Glomerular endothelial cell (primary cell): ENCODE measurements around the gene HOXD9. TPM values are rescaled to one million over a fixed set of nuclear protein-coding genes. Genes with fewer than 3 reads are reported as not detected.

Experiments
- DNase-seq: peaks from one replicate; pipeline ENCODE4 v3.0.0-alpha.2; 2011; ENCODE audit warnings: low read depth, low spot score; ENCODE audit errors: extremely low read depth
- total RNA-seq: library from RNA; depleted of rRNA; stranded (reverse); fragments of >200 nt; gene quantifications from 2 replicates; pipeline ENCODE4 v1.2.3, GENCODE V29; 2015

The HOXD9 gene
- total RNA-seq, 1 donor from 2014 or later = 7.6 TPM

DNA sequence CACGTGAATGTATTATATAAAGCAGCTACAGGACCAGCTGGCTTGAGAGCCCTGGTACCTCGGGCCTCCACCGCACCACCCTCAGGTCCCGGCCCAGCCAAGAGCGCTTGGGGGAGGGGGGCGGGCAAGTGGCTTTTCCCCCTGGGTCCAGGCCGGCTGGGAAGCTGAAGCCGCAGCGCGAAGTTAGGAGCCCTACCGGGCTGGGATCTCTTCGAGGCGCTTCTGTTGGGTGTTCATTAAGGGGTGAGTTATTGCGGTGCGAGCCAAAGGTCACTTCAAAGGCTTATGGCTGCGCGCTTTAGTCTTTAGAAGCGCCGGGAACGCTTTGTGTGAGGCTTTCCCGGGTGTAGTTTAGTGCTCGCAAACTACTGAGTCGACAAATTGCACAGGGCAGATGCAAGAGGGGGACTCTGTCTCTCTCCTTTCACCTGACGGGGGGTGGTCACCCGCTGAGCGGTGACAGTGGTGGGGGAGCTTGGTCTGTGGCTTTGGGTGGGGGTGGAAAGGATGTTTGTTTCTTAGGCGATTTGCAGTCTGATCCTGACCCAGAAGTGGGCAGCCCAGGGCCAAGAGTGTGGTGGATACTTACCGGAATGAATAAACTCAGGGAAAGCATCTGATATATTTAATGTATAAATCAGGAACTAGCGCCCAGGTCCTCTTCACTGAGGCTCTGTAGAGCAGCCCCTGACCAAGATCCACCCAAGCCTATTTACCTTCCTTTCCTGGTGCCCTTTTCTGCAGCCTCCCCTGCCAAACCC lies 40.6 kb downstream of the HOXD9 start:
- no peak for DNase-seq

DNA sequence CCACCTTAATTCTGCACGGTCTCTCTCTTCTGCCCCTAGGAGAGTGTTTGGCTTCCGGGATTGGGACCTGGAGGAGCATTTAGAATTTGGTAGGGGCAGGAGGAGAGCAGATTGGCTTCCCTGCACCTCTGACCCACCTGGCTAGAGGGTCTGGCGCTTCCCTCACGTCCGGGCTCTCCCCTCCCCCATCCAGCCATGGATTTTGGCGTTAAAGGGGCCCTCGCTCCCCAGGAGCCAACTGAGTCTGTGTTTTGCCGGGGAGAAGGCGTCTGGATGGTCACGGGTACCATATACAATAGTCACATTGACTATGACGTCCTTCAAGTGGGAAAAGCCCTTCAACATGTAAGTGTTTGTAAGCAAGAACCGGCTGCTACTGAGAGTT lies 41.1 kb downstream of the HOXD9 start:
- no peak for DNase-seq

DNA sequence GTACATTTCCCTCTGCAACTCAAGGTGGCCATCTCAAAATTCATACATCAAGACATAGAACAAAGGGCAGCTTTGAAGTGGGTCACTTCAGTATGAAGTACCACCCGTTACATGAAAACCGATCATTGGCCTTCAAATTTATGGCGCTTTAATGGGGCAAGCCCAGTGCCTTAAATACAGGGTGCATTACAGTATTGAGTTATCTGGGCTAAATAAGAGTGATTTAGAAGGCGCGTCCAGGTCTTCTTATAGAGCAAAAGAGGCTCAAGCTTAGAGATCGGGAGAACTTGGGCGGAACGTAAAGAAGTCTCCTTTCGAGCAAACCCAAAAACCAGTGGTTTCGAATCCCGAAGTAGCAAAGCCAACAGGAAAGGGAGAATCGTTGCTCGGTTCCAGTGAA lies 41.7 kb downstream of the HOXD9 start:
- DNase-seq = no peak

DNA sequence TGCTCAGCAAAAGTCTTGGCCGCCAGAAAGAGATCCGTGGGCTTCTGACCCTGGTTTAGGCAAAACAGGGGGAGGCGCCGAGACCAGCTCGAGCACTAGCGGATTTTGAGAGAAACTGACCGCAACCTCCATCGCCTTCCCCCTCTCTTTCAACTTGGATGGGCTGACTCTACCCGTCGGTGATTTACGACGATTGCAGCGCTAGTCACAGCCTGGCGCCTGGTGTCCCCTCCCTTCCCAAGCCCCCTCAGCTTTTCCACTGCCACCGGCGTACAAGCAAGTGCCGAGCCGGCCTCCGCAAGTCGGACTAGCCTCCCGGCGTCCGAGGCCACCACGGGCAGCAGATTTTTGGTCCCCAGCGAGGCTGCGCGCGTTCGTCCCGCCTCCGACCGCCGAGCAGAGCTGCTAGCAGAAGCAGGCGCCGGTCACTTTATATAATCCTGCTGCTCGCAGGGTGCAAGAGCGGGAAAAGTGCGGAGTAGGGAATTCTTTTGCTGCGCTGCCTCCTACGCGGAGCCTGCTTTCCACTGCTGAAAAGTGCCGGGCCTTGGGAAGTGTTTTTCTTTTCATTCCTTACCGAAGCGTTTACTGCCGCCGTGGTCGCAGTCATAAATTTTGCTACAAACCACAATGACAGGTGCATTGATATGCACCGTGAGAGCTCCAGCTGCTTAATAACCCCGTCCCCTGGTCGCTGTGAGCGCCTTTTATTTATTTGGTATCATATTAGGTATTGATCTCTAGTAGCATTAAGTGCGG lies 42.3 kb downstream of the HOXD9 start:
- DNase-seq = no peak

GRCh38 chr2:176165370-176166050 lies 43.0 kb downstream of the HOXD9 start:
- no peak for DNase-seq

DNA sequence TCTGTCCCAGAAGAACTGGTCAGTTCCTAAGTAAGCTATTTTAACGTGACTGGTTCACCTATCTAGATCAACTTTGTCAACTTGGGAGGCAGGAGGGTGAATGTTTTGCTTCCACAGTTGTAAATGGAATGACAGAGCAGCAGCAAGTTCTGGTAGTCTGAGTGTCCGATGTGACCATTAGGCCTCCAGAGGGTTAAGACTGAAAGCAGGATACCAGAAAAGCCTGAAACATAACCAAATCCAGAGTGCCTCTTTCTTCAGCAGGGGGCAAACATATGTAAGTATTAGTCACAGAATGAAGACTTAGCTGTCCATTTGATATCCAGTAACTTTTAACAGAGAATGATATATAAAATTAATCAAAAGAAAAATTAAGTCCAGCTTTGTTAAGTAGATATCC lies 43.8 kb downstream of the HOXD9 start:
- DNase-seq = no peak

DNA sequence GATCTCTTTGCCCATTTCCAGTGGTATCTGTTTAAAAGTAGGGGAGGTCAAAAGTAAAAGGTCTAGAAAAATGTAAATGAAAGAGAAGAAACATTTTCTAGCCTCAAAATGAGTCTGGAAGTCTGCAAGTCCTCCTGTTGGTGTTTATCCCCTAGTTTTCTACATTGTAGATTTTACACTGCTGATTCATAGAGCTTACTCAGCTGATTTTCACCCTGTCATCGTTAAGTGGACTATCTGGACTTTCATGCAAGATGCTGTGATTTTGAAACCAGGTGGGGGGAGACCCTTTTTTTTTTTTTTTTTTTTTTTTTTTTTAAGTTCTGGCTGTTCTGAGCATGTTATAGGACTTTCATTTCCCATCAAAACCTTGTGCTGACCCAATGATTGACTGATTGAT lies 44.9 kb downstream of the HOXD9 start:
- no peak for DNase-seq

DNA sequence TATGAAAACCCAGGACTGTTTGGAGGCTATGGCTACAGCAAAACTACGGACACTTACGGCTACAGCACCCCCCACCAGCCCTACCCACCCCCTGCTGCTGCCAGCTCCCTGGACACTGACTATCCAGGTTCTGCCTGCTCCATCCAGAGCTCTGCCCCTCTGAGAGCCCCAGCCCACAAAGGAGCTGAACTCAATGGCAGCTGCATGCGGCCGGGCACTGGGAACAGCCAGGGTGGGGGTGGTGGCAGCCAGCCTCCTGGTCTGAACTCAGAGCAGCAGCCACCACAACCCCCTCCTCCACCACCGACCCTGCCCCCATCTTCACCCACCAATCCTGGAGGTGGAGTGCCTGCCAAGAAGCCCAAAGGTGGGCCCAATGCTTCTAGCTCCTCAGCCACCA lies 46.7 kb downstream of the HOXD9 start:
- DNase-seq = no peak

DNA sequence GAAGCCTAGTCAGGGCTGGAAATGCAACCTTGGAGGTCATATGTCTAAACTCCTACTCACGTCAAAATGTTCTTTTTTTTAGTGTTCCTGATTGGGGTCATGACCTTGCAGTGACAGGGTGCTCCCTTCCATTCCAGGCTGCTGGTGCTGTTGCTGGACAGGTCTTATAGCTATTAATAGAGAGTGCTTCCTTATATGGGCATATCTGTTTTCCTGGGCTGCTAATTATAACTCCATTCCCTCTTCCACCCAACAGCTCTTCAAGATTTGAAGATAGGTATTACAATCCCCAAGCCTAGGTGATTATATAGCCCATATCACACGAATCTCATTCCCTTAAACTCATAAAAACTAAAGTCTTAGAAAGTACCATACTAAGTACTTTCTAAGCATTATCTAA lies 47.2 kb downstream of the HOXD9 start:
- no peak for DNase-seq

DNA sequence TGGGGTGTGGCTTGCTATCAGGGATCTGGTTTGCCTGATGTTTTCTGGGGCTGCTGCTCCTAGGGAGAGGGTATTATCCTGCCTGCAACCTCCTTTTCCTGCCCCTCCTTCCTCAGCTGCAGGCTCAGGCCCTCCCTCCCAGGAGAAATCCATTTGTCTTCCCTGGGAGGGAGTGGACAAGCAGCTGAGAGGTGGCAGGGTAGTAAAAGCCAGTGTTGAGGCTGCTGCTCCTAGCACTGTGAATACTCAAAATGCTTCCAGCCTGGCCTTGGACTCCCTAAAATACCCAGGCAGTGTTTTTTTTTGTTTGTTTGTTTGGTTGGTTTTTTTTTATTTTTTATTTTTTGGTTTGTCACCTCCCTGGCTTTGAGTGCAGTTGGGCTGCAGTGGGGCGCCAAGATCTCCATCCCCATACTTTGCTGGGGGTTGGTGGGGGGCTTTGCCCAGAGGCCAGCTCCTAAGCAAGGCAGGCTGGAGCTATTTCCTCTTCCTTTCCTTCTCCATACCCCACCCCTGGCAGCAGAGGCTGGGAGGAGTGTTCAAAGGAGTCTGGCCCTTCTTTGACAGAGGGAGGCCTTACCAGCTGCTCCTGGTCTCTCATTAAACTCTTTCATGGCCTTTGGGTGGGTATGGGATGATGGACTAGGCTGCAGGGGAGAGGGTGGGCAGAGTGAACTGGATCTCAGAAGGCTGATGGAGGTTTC lies 48.2 kb downstream of the HOXD9 start:
- DNase-seq = no peak

DNA sequence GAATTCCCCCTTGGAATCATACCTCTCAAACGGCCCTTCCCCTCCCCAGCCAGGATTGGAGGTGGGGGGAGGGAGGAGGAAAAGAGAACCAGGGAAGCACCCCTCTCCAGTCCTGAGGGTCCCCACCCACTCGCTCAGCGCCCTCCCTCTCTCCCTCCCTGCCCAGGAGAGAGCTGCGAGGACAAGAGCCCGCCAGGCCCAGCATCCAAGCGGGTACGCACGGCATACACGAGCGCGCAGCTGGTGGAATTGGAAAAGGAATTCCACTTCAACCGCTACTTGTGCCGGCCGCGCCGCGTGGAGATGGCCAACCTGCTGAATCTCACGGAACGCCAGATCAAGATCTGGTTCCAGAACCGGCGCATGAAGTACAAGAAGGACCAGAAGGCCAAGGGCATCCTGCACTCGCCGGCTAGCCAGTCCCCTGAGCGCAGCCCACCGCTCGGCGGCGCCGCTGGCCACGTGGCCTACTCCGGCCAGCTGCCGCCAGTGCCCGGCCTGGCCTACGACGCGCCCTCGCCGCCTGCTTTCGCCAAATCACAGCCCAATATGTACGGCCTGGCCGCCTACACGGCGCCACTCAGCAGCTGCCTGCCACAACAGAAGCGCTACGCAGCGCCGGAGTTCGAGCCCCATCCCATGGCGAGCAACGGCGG lies 49.0 kb downstream of the HOXD9 start:
- no peak for DNase-seq

DNA sequence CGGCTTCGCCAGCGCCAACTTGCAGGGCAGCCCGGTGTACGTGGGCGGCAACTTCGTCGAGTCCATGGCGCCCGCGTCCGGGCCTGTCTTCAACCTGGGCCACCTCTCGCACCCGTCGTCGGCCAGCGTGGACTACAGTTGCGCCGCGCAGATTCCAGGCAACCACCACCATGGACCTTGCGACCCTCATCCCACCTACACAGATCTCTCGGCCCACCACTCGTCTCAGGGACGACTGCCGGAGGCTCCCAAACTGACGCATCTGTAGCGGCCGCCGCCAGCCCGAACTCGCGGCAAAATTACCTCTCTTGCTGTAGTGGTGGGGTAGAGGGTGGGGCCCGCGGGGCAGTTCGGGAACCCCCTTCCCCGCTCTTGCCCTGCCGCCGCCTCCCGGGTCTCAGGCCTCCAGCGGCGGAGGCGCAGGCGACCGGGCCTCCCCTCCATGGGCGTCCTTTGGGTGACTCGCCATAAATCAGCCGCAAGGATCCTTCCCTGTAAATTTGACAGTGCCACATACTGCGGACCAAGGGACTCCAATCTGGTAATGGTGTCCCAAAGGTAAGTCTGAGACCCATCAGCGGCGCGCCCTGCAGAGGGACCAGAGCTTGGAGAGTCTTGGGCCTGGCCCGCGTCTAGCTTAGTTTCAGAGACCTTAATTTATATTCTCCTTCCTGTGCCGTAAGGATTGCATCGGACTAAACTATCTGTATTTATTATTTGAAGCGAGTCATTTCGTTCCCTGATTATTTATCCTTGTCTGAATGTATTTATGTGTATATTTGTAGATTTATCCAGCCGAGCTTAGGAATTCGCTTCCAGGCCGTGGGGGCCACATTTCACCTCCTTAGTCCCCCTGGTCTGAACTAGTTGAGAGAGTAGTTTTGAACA lies 49.7 kb downstream of the HOXD9 start:
- DNase-seq = no peak

GRCh38 chr2:176172895-176173566 lies 50.5 kb downstream of the HOXD9 start:
- DNase-seq = no peak

GRCh38 chr2:176173567-176174381 lies 51.3 kb downstream of the HOXD9 start:
- DNase-seq = no peak

DNA sequence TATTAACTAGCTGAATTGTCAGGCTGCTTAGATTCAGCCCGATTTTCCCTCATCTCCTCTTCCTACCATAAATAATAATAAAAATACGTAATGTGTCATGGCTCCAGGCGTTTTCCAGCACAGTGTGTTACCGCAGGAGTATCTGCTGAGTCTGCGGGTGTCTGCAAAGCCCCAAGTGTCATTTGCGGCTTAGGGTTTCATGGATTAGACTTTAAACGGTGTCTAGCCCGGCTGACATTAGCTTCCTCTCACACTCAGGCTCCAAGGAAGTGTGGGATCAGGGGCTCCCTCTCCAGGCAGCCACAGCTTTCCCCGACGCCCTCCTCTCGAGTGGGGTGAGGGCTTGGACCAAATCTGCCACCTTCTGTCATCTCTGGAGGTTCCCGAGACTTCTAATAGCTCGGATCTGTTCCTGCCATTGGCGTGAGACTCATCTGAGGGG lies 51.9 kb downstream of the HOXD9 start:
- no peak for DNase-seq
